ENCODE results near the gene SCGB1C2.
"Not testable (repeated sequence)": the region's sequence is repeated elsewhere in the genome, so short reads cannot be mapped to it uniquely, and the experiment has no call there.

The SCGB1C2 gene

GRCh38 chr17:137166-137807 is at the start of gene SCGB1C2:
Gene SCGB1C2 (plus strand): TSS chr17:137569. CDS start chr17:137591, 22 bp downstream.
- not testable (repeated sequence) for TF ChIP-seq GATA2, GATA3 (IDR thresholded peaks at IDR 0.05; ENCODE audit: low read depth, low read length)

- no peak for TF ChIP-seq GATA2 (IDR thresholded peaks at IDR 0.05; ENCODE audit: low read depth, low read length)
- TF ChIP-seq GATA3 (IDR thresholded peaks at IDR 0.05; ENCODE audit: low read depth, low read length) = no peak
Observed at GRCh38 chr17:142102-142661, 4.8 kb downstream of the SCGB1C2 start.

- TF ChIP-seq GATA3 (IDR thresholded peaks at IDR 0.05; ENCODE audit: low read depth, low read length) (no peak), GATA2 (IDR thresholded peaks at IDR 0.05; ENCODE audit: low read depth, low read length) (no peak)
Observed at GRCh38 chr17:142876-143784, 5.8 kb downstream of the SCGB1C2 start.

GRCh38 chr17:143785-144281 is 6.5 kb downstream of the SCGB1C2 start:
- TF ChIP-seq GATA2 (IDR thresholded peaks at IDR 0.05; ENCODE audit: low read depth, low read length) (no peak), GATA3 (IDR thresholded peaks at IDR 0.05; ENCODE audit: low read depth, low read length) (no peak)

- no peak for TF ChIP-seq GATA3 (IDR thresholded peaks at IDR 0.05; ENCODE audit: low read depth, low read length)
- no peak for TF ChIP-seq GATA2 (IDR thresholded peaks at IDR 0.05; ENCODE audit: low read depth, low read length)
Observed at GRCh38 chr17:144936-145670, 7.7 kb downstream of the SCGB1C2 start.

- TF ChIP-seq GATA2 (IDR thresholded peaks at IDR 0.05; ENCODE audit: low read depth, low read length) (no peak), GATA3 (IDR thresholded peaks at IDR 0.05; ENCODE audit: low read depth, low read length) (no peak)
Observed at GRCh38 chr17:145671-146541, 8.5 kb downstream of the SCGB1C2 start.

GRCh38 chr17:146546-146945 is 9.2 kb downstream of the SCGB1C2 start:
- TF ChIP-seq GATA2 (IDR thresholded peaks at IDR 0.05; ENCODE audit: low read depth, low read length) (no peak), GATA3 (IDR thresholded peaks at IDR 0.05; ENCODE audit: low read depth, low read length) (no peak)

GRCh38 chr17:146983-147761 is 9.8 kb downstream of the SCGB1C2 start:
- no peak for TF ChIP-seq GATA3 (IDR thresholded peaks at IDR 0.05; ENCODE audit: low read depth, low read length)
- no peak for TF ChIP-seq GATA2 (IDR thresholded peaks at IDR 0.05; ENCODE audit: low read depth, low read length)

GRCh38 chr17:147796-148740 is 10.7 kb downstream of the SCGB1C2 start:
- TF ChIP-seq GATA2 (IDR thresholded peaks at IDR 0.05; ENCODE audit: low read depth, low read length) = no peak
- TF ChIP-seq GATA3 (IDR thresholded peaks at IDR 0.05; ENCODE audit: low read depth, low read length) = no peak

GRCh38 chr17:148757-149156 is 11.4 kb downstream of the SCGB1C2 start:
- no peak for TF ChIP-seq GATA2 (IDR thresholded peaks at IDR 0.05; ENCODE audit: low read depth, low read length)
- TF ChIP-seq GATA3 (IDR thresholded peaks at IDR 0.05; ENCODE audit: low read depth, low read length) = no peak

- no peak for TF ChIP-seq GATA2 (IDR thresholded peaks at IDR 0.05; ENCODE audit: low read depth, low read length)
- no peak for TF ChIP-seq GATA3 (IDR thresholded peaks at IDR 0.05; ENCODE audit: low read depth, low read length)
Observed at GRCh38 chr17:149231-149630, 11.9 kb downstream of the SCGB1C2 start.

Data from SH-SY5Y (cell line).